ENCODE data around the gene CXXC1. TPM values are rescaled to one million over a fixed set of nuclear protein-coding genes. Genes with fewer than 3 reads are reported as not detected.

The CXXC1 gene
- total and polyA plus RNA-seq, 2 of the 8 experiments (the other 6 are each of a cell fraction or from before 2014, with no cell fraction given), result 73.3 to 136 TPM

GRCh38 chr18:50287028-50287440 is 458 bp downstream of the CXXC1 start (continued):
- TF ChIP-seq CHD7 (IDR thresholded peaks at IDR 0.05; ENCODE audit: insufficient replicate concordance, low read length) (no peak), SUZ12 (IDR thresholded peaks at IDR 0.05; ENCODE audit: low read length) (no peak), SAP30 (IDR thresholded peaks at IDR 0.05; ENCODE audit: insufficient read depth, insufficient replicate concordance, low read length) (no peak), TAF7 (optimal IDR thresholded peaks at IDR 0.05; ENCODE audit: borderline replicate concordance, low read depth, low read length) (no peak), SIRT6 (IDR thresholded peaks at IDR 0.05; ENCODE audit: low read length) (no peak), ATF3 (IDR thresholded peaks at IDR 0.05; ENCODE audit: insufficient read depth, low read depth, low read length) (no peak), TAF1 (IDR thresholded peaks at IDR 0.05; ENCODE audit: low read depth, low read length) (no peak), CBX5 (IDR thresholded peaks at IDR 0.05; ENCODE audit: low read depth, low read length) (no peak)

Data from H1 (cell line).